Stimulated activated CD8-positive, alpha-beta memory T cell treated with anti-CD3 and anti-CD28 coated beads, Interleukin-7, amount 100 ng/mL, for 1 hour (primary cell): ENCODE data around the gene RANBP9.

Experiments used
- DNase-seq, 2 donors: peaks; one replicate each; pipeline ENCODE4 v3.0.0-alpha.2; 2020; ENCODE audit warnings: low read depth in 2 of 2

Gene RANBP9

DNA sequence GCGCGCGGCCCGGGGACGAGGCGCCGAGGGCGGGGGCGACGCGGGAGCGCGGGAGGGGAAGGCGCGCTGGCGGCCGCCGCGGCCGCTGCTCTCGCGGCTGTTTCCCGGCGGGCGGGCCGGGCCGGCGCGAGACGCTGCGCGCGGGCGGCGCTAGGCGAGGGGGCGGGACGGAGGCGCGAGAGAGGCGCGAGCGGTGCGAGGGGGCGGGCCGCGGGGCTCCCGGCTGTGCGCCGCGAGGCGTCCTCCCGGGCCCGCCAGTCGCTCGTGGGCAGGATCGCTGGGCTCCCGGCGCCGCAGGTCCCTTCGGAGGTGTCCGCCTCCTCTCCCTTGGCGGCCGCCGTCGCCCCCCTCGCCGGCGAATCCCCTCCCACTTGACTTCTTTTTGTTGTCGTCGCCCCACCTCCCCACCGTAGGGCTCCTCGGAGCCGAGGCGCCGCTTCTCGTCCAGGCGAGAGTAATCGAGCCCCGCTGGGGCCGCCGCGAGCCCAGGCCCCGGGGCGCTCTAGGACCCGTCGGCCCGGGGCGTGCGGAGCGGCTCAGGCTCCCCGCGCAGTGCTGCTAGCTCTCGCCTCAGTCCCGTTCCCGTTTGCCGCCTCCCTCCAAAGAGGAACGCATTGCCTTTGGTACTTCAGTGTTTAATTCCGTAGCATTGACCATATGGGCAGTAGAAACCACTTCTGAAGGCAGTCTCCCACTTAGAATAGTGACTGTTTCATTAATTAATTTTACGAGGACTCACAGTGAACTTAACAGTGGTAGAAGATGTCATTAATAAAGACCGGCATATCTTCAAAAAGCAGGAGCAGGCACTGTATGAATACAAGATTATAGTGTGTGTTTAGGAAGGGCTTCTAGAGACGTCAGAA, at the start of gene RANBP9:
RANBP9 (minus strand) TSS at position 103 of the 866 bp plus-strand sequence. CDS start 330 bp downstream, outside the sequence.
- DNase-seq = peak; percentile 72 to 76

DNA sequence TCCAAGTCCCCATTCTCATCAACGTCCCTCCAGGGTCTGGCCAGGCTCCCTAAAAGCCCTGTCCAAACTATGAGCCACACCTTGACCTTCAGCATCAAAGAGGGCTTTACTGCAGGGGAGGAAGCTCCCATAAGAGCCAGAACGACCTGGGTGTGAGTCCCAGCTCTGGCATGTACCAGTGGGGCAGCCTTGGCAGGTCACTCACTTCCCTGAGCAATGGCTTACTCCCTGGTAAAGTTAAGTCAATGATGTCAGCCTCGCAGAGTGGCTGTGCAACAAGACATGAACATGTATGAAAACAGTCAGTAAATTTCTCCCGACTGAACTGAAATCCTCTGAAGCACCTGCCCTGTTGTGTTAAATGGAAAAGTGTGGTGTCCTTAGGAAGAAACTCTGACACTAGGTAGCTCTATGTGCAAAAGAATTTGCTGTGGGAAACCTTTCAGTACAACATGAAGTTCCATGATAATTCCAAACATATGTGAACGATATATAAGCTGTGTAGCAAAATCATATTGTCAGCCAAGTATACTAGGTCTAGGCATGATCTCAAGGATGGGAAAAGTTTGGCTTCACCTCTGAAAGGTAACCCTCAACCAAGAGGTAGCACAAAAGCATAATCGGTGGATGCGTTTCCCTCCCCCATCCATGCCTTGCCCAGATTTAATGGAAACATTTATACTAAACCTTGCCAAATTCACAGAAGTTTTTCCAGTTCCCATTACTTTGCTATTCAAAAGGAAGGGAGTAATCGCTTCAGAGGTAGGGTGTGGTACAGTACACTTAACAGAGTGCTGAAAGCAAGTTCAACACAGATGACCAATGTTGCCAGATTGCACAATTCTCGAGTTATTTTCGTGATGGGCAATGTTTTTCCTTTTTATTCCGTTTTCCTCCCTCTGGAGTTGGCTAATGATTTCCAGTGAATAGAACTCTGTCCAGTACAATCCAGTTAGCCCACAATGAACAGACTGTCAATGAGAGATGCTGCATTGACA, 49.0 kb upstream of the RANBP9 start:
- DNase-seq = no peak

- no peak for DNase-seq
These were observed 47.4 kb upstream of the RANBP9 start for GRCh38 chr6:13759025-13759424.

GRCh38 chr6:13754644-13755043, 43.0 kb upstream of the RANBP9 start:
- DNase-seq = no peak

DNA sequence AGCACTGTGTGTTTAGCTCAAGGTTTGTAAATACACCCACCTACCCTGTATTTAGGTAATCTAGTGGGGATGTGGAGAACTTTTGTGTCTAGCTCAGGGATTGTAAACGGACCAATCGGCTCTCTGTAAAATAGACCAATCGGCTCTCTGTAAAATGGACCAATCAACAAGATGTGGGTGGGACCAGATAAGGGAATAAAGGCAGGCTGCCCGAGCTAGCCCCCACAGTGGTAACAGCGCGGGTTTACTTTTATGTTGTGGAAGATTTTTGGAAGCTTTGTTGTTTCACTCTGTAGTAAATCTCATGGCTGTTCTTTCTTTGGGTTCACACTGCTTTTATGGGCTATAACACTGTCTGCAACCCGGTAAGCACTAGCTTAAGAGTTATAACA, 32.1 kb upstream of the RANBP9 start:
- DNase-seq = no peak

DNA sequence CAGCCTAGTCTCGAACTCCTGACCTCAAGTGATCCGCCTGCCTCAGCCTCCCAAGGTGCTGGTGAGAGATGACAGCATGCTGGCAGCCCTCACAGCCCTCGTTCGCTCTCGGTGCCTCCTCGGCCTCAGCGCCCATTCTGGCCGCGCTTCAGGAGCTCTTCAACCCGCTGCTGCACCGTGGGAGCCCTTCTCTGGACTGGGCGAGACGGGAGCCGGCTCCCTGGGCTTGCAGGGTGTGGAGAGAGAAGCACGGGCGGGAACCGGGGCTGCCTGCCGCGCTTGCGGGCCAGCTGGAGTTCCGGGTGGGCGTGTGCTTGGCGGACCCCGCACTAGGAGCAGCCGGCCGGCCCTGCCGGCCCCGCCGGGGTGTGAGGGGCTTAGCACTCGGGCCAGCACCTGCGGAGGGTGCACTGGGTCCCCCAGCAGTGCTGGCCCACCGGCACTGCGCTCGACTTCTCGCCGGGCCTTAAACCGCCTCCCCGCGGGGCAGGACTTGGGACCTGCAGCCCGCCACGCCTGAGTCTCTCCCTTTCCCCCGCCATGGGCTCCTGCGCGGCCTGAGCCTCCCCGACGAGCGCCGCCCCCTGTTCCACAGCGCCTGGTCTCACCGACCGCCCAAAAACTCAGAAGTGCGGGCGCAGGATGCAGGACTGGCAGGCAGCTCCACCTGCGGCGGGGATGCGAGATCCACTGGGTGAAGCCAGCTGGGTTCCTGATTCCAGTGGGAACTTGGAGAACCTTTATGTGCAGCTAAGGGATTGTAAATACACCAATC, 31.5 kb upstream of the RANBP9 start:
- no peak for DNase-seq

DNA sequence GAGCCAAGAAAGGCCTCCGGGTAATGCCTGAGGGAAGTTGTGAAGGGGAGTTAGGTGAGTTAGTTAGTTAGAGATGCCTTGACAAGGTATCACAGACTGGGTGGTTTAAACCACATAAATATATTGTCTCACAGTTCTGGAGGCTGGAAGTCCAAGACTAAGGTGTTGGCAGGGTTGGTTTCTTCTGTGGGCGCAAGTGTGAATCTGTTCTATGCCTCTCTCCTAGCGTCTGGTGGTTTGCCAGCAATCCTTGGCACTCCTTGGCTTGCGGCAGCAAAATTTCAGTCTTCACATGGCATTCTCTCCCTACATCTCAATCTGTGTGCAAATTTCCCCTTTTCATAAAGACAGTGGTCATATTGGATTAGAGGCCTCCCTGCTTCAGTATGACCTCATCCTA, 29.7 kb upstream of the RANBP9 start:
- no peak for DNase-seq

DNA sequence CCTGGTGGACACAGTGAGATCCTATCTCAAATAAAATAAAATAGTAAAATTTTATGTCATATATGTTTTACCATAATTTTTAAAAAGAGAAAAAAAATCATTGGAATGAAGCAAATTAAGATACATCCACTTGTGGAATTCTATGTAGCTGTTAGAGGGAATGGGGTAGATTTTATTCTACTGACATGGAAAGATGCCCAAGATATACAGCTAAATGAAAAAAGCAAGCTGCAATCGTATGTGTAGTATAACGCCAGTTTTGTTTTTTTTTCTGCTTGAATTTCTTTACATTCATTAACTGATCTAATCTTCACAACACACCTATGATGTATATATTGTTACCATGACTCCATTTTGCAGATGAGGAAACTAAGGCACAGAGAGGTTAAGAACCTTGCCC, 23.4 kb upstream of the RANBP9 start:
- DNase-seq = no peak

GRCh38 chr6:13733178-13733887, 21.7 kb upstream of the RANBP9 start:
- DNase-seq = no peak

- DNase-seq = no peak
These were observed 19.1 kb upstream of the RANBP9 start for GRCh38 chr6:13730704-13731103.

- DNase-seq = no peak
These were observed 18.3 kb upstream of the RANBP9 start for GRCh38 chr6:13729891-13730290.

- no peak for DNase-seq
These were observed 13.9 kb upstream of the RANBP9 start for GRCh38 chr6:13725570-13725969.

DNA sequence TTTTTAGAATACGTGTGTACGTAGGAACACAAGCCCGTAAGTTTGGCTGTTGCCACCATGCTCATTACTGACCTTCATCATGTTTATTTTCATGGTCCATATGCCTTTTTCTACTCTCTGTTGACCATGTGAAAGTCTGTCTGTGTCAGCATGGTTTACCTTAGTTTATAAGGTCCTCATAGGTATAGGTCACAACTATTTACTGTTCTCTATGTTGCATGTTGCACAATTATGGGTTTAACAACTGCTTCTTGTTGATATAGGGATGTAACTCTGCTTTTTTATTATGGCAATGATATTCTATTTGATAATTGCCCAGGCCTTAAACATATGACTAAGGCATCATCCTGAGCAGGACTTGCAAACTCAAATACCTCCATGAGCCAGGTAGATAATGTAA, 13.4 kb upstream of the RANBP9 start:
- DNase-seq = no peak

- DNase-seq = no peak
These were observed 12.5 kb upstream of the RANBP9 start for GRCh38 chr6:13724182-13724581.

GRCh38 chr6:13722880-13723279, 11.2 kb upstream of the RANBP9 start:
- DNase-seq = no peak

DNA sequence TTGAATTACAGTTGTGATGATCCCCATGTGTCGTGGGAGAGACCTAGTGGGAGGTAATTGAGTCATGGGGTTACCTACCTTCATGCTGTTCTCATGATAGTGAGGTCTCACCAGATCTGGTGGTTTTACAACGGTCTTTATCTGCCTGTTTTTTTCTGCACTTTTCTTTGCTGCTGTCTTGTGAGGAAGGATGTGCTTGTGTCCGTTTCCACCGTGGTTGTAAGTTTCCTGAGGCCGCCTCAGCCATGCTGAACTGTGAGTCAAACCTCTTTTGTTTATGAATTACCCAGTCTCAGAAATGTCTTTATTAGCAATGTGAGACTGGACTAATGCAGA, 6.5 kb upstream of the RANBP9 start:
- no peak for DNase-seq

- no peak for DNase-seq
These were observed 5.3 kb upstream of the RANBP9 start for GRCh38 chr6:13716955-13717295.

GRCh38 chr6:13716225-13716954, 4.8 kb upstream of the RANBP9 start:
- no peak for DNase-seq

GRCh38 chr6:13715444-13715883, 3.8 kb upstream of the RANBP9 start:
- no peak for DNase-seq

DNA sequence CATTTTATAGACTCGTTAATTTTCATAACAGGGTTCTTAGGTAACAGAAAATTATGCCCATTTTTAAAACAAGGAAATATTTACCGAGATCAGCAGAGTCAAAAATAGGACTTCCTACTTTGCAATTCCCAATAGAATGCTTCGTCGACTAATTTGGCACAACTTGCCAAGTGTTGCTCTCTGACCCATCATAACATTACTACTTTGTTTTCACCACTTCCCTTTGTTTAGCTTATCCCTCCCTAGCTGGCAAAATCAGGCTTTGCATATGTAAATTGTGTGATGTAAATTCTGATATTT, 914 bp upstream of the RANBP9 start:
- DNase-seq = no peak

DNA sequence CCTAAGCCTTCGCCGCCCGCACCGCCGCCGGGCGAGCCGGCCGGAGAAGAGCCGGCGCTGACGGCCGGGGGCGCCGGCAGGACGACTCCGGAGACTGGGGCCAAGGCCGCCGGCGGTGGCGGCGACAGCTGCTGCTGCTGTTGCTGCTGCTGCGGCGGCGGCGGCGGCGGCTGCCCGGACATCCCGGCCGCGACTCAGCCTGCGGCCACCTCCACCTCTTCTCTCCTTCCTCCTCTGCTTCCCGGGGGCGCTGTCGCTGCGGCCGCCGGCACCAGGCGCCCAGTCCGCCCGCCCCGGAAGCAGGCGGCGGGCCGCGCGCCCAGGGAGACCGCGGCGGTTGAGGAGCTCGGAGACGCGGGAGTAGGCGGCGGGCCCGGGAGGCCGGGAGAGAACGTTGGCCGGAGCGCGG, 307 bp downstream of the RANBP9 start:
- DNase-seq = peak; percentile 33 to 48
